Urothelium cell line (cell line): ENCODE data around the gene TMPRSS13.
A peak's percentile ranks its signal among the peaks of the same experiment; 100 is the strongest.
"Not testable (repeated sequence)": the region's sequence is repeated elsewhere in the genome, so short reads cannot be mapped to it uniquely, and the experiment has no call there.

Experiments used
- DNase-seq: peaks from one replicate; pipeline ENCODE4 v3.0.0; 2011; ENCODE audit warnings: low spot score, mixed read lengths
- FAIRE-seq: peaks from 2 replicates; lab custom pipeline; 2011; peaks lifted over from hg19 to GRCh38; lab: Jason Lieb, UNC

Gene TMPRSS13

GRCh38 chr11:117929142-117929915 is at the start of gene TMPRSS13:
Gene TMPRSS13 (minus strand): TSS chr11:117929402. CDS start chr11:117929307, 95 bp downstream.
- FAIRE-seq (no peak), DNase-seq (no peak)

- FAIRE-seq (no peak), DNase-seq (no peak)
Observed at GRCh38 chr11:117978991-117979390, 49.8 kb upstream of the TMPRSS13 start.

GRCh38 chr11:117978291-117978910 is 49.2 kb upstream of the TMPRSS13 start:
- FAIRE-seq, DNase-seq: not testable (repeated sequence)

GRCh38 chr11:117977612-117978264 is 48.5 kb upstream of the TMPRSS13 start:
- DNase-seq, FAIRE-seq: not testable (repeated sequence)

- FAIRE-seq (no peak), DNase-seq (no peak)
Observed at GRCh38 chr11:117977029-117977428, 47.8 kb upstream of the TMPRSS13 start.

GRCh38 chr11:117976445-117976844 is 47.2 kb upstream of the TMPRSS13 start:
- DNase-seq (no peak), FAIRE-seq (no peak)

GRCh38 chr11:117973503-117973860 is 44.3 kb upstream of the TMPRSS13 start:
- FAIRE-seq (no peak), DNase-seq (no peak)

DNA sequence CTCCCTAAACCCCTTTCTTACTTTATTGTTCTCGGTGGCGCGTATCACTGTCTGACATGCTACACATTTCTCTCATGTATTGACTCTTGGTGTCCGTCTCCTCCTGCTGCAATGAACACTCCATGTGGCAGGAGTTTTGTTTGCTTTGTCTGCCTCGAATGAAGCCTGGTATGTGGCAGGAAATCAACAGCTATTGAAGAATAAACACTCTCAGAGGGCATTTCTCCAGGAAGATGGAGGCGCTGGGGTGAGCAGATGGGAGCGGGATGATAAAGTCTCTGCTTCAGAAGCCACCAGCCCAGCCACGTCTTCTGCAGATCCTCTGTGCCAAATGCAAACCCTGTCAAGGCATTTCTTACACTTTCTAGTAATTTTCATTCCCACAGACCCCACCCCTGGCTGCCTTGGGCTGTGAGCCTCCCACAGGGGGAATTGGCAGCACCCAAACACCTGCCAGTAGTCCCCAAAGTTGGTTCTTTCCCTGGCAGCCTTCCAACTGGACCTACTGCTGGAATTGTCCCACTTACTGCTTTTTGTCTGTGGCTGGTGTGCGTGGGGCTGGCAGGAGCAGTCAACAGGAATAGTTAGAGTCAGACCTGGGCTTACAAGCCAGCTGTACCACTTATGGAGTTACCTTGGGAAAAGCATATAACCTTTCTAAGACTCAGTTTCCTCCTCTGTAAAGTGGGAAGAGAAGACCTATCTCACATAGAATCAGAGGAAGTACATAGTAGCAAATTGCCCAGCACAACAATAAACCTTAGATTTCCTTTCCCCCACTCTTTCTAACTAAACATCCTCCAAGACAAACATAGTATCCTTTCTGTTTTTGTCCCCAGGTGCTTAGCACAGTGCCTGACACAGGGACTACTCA is 43.7 kb upstream of the TMPRSS13 start:
- FAIRE-seq (no peak), DNase-seq (no peak)

GRCh38 chr11:117972044-117972443 is 42.8 kb upstream of the TMPRSS13 start:
- FAIRE-seq, result no peak
- no peak for DNase-seq

DNA sequence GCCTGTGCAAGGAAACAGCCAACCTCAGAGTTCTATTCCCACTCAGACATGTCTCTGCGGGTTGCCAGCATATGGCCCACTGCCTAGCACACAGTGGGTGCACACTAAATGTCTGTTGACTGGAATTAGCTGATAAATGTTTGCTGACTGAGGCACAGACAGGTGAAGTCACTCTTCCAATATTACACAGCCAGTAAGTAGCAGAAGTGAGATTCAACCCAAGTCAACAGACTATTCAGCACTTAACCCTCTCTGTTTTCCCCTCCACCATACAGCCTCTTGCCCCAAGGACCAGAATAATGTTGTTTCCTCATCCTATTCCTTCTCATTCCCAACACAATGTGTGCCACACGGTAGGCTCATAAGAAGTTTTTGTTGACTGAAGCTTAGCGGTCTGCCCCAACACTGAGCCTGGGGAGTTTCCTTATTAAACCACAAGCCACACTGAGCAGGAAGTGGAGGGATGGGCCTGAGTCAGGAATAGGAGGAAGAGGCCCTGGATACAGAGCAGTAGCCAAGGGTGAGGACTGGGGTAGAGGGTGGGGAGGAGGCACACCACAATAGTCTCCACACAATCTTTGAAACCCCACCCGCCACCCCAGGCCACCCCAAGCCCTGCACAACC is 41.3 kb upstream of the TMPRSS13 start:
- no peak for FAIRE-seq

DNA sequence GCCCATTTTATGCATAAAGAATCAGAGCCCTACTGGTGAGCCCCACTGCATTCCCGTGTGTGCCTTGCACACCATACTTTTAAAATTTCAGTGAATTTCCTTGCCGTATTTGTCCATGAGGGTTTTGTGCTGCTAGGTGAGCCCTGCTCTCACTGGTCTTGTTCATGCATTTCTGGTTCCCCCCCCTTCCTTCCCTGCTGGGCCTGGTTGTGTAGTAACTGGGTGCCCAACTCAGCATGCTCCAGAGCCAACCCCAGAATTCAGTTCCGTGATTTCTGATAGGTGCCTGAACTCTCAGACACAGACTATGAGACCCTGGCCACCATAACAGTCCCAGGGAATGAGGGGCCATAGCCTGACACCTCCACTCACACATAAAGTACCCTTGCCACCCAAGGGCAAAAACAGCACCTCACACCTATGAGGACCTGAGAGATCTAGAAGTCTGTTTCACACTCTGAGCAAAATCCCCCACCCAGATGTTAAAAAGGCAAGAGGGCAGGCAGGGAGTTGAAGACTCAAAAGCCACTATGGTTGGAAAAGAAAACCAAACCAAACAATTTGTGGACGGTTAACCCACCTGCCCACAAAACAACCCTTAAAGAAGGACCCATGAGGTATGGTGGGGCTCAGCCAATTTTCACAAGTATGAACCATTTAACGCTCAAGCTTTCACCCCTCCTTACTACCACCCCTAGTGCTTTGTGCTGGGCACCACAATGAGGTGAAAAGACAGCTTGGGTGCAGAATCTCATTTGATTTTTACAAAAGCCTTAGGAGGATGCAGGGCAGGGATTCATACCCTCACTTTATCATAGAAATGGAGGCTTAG is 40.2 kb upstream of the TMPRSS13 start:
- DNase-seq (no peak), FAIRE-seq (no peak)

More for the DNA sequence above, 41.3 kb upstream of the TMPRSS13 start:
- peak; percentile 40 for DNase-seq

GRCh38 chr11:117966908-117967307 is 37.7 kb upstream of the TMPRSS13 start:
- no peak for DNase-seq
- FAIRE-seq, result no peak

DNA sequence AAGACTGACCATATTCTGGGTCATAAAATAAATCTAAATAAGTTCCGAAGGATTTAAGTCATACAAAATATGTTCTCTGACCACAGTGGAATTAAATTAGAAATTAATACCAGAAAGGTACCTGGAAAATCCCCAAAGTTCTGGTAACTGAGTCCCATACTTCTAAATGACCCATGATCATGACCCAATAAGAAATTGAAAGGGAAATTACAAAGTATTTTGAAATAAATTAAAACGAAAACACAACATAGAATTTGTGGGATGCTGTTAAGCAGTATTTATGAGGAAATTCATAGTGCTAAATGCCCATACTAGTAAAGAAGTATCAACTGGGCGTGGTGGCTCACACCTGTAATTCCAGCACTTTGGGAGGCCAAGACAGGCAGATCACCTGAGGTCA is 33.6 kb upstream of the TMPRSS13 start:
- no peak for DNase-seq
- FAIRE-seq, result no peak

DNA sequence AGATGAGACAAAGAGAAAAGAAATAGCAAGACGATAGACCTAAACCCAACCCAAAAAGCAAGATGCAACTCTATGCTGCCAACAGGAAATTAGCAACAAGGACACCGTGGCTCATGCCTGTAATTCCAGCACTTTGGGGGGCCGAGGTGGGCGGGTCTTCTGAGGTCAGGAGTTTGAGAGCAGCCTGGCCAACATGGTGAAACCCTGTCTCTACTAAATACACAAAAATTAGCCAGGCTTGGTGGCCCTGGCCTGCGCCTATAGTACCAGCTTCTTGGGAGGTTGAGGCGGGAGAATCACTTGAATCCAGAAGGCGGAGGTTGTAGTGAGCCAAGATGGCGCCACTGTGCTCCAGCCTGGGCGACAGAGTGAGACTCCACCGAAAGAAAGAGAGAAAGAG is 32.7 kb upstream of the TMPRSS13 start:
- FAIRE-seq (no peak), DNase-seq (no peak)

GRCh38 chr11:117960406-117960805 is 31.2 kb upstream of the TMPRSS13 start:
- DNase-seq (no peak), FAIRE-seq (no peak)

DNA sequence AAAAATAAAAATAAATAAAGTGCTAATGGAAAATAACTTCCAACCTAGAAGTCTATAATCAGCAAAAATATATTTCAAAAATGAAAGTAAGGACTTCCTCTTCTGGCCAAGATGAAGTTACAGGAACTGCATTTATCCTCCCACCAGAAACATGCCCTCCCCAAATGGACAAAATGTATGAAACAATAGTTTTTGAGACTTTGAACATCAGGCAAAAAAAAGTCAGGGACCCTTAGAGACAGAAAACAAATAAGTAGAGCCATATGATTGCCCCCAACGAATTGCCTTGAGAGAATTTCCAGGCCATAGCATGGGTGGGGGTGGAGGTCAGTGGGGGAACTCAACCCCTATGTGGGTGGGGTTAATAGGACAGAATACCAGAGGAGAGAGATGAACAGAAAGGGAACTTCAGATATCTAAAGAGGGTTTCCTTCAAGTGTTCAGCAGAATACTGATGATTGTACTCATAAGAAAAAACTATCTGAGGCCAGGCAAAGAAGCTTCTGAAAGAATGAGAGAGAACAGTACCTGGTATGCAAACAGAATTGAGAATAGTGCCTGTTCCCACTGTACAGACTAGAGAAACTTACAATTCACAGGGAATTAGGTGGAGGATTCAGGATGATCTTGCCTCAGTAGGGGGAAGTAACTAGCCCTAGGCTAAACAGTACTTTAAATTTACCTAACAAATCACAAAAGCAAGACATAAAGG is 30.4 kb upstream of the TMPRSS13 start:
- no peak for DNase-seq
- FAIRE-seq, result no peak

GRCh38 chr11:117958949-117959348 is 29.7 kb upstream of the TMPRSS13 start:
- FAIRE-seq (no peak), DNase-seq (no peak)

DNA sequence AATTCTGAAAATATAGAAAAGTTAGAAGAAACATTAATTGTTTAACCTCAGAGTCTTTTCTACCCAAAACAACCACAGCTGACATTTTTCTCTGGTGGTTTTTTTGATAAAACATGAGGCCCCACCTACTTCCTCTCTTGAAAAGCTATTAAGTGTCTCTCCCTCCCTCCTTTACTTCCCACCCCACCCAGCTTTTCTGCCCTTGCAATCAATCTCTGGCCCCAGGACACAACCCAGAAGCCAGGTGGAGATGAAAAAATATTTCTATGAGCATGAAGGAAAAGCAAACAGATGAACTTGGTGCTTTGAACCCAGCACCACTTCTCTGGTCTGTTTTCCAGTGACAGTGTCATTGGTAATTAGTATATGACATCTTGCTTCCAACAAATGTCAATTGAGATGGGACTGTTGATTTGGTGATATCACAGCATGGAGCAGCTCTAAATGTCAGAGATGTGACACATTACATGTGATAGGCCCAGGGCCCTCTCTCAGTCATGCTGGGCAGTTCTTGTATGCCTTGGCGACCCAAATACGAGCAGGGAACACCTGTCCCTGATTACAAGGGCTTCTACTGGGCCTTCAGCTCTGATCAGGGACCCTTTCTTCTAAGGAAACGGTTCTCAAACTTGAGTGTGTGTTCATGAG is 23.9 kb upstream of the TMPRSS13 start:
- DNase-seq, result no peak
- no peak for FAIRE-seq
